Measurements from ENCODE around the gene FAM222A.

Gene FAM222A

DNA sequence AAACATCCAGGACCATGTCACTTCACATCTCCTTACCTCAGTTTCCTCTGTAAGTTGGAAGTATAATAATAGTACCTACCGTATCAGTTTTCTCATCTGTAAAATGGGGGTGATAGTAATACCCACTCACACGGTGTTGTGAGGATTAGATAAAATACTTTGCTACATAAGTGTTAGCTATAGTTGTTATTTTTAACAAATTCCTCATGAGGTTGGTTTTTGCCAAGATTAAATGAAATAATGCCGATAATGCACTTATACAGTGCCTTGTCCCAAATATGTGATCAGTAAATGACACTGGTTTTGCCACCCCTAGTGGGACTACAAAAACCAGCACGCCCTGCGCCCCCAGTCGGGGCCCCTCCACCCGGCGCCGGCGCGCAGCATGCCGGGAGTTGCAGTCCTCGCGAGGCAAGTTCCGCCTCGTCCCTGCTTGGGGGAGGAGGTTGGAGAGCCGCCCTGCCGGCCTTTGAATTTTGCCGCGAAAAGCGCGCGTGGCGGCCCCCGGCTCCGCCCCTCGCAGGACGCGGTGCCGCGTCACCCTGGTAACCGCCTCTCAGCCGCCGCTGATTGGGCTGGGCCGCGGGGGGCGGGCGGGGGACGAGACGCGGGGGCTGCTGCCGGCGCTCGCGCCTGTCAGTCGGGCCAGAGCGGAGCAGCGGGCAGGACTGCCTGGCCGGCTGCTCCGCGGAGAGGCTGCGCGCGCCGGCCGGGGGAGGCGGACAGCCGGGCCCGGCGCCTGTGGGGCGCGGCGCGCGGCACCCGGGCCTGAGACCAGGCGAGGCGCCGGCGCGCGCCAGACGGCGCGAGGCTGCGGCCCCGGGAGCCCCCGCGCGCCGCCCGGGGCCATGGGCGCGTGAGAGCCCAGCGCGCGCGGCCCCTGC, at the start of gene FAM222A:
FAM222A (plus strand) TSS at position 639 of the 884 bp plus-strand sequence. CDS start 30,322 bp downstream, outside the sequence.
- DNase-seq: peak; percentile 96

DNA sequence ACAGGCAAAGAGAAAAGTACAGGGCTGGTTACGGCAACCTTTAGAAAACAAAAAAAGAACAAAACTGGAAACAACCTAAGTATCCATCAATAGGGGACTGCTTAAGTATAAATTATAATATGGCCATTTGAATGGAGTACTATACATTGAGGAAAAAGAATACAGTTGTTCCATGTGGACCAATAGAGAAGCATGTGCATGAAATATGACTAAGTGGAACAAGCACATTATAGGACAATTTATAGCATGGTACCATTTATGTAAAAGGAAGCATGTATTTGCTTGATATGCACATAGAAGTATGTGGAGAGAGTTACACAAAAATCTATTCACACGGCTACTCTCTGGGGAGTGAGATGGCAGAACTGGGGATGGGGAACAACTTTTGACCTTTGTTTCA, 49.2 kb upstream of the FAM222A start:
- no peak for DNase-seq

DNA sequence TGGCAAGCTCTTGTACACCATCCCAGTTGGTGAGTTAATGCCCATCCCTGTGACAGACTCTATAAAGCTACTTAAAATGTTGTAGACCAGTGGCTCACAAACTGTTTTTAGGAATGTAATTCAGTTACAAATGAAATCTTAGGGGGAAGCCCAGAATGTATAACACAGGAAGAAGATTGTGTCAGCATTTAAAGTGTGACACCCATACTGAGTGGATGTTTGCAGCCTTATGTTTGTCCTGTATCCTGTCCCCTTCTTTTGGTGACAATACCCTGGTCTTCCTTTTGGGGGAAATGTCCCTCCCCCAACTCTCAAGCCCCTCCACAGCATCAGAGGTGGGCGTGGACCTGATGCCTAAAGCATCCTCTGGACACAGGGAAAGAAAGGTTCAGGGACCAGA, 47.6 kb upstream of the FAM222A start:
- DNase-seq: no peak

DNA sequence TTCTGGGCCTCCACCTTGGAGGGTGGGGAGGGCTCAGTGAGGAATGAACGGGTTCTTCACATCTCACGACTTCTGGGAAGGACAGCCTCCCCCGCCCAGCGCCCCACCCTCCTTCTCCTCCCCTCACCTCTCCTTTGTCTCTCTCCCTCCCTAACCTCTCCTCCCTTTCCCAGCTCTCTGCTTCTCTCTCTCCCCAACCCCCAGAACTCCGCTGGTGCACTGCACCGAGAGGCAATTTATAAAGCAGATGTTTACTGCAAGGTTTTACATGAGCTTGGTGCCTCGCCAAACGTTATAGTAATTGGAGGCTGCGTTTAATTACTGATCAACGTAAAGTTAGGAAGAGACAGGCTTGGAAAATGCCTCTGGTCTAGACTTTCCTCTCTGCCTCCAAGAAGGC, 42.9 kb upstream of the FAM222A start:
- DNase-seq: no peak

DNA sequence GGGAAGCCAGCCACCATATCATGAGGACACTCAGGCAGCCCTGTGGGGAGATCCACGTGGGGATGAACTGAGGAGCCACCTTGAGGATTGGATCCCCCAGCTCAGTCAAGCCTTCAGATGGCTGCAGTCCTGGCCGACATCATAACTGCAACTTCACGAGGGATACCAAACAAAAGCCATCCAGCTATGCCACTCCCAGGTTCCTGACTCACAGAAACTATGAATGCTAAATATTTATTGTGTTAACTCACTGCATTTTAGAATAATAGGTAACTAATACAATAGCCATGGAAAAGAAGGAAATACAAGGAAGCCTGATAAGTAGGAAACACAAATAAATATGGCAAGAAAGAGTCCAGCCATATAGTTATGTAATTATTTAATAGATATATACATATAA, 42.1 kb upstream of the FAM222A start:
- DNase-seq: no peak

DNA sequence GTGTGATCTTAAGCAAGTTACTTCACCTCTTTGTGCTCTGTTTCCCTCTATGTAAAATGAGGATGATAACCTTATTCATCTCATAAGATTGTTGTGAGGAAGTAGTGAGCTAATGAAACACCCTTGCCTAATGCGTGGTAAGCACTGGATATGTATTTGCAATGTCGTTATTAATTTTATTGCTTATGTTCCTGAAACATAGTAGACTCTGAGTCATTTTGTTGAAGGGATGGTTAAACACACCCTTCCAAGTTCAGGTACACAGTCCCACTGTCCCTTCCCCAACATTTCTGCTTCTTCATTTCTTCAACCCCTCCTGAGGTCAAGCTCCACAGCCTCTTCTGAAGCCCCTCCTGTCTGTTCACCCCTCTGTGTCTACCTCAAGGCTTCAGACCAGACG, 40.2 kb upstream of the FAM222A start:
- no peak for DNase-seq

DNA sequence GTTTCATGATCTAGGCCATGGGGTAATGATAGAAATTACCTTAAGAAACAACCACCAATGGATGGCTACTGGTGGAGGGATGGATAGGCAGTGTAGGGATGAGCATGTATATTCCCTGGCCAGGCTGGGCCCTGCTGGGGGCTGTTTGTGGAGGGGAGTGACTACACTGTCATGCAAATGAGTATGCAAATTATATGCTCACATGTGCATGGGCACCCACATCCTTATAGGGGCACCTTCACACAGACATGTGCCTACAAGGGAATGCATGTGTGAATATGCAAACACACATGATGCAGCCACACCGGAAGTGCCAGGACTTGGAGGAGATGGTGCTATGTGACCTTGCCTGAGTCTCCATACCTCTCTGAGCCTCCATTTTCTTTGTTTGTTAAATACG, 39.7 kb upstream of the FAM222A start:
- no peak for DNase-seq

DNA sequence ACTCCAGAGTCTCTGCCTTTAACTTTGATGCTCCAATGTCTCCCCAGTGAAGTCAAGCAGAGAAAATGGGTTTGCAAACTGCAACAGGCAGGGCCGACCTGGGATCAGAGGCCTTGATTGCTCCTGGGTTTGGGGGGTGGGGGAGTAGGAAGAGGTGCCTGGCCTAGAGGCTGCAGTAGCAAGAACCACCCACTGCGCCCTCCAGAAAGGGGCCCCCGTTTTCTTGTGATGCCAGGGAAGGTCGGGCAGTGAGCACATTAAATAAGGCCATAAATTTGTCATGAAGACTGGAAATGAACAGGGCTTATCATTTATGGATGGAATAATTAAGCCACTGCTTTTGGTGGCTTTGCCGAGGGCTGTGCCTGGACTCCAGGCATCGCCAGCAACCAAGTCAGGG, 38.2 kb upstream of the FAM222A start:
- DNase-seq: no peak

DNA sequence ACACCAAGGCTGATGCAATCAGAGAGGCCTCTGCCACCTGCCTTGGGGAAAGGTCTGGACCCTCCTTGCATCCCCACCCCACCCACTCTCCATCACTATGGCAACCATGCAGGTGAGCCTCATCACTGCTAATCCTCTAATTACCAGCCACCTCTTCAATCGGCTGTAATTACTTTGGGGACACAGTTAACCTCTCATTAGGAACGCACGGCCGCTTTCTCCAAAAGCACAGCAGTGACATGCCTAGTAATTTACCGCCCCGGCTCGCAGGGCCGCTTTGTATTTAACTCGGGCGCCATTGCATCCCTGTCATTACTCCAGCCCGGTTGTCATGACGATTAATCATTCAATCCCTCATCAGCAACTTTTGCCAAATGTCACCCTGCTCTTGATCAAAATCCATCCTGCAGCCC, 36.3 kb upstream of the FAM222A start:
- no peak for DNase-seq

DNA sequence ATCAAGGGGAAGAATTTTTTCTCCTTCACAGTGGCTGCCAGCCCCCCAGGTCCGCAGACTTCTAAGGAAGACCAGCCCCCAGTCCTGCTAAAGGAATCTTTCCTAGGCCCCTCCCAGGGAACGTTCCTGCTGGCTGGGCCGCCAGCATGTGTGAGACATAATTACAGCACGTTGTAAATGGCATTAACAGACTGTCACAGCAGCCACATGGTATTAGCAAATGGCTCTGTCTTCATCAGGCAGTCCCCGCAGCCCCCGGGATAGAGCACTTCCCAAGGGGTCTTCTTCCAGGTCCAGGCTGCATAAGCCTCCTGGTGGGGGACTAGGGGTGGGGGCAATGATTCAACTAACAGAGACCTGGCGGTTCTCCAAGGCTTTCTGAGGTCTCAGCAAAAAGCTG, 34.9 kb upstream of the FAM222A start:
- no peak for DNase-seq

DNA sequence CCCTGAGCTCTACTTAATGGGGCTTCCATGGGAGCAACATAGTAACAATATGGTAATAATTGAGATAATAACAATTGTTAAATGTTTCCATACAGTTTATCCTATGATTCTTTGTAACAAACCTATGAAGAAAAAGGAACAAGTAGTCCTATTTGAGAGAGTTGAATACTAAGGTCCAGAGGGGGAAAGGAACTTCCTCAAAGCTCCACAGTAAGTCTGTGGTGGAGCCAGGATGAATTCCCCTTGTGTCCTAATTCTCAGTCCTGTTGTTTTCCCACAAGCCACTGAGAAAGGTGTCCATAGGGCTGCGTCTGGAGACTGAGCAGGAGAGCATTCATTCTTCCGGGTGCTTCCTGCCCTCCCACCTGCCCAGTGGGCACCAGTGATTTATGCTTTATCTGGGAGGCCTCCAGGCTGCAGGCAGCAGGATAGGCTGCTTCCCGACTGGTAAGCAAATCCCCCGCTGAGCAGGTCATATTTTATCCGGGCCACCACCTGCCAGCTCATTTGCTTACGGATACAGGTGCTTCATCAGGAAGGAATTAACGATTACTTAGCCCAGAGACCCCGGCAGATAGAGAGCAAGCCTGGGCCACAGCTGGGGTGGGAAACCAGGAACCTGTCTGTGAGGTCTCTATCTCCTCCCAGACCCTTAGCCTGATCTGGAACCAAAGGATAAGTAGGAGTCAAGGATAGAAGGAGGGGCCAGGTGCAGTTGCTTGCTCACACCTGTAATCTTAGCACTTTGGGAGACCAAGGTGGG, 33.9 kb upstream of the FAM222A start:
- DNase-seq: no peak

DNA sequence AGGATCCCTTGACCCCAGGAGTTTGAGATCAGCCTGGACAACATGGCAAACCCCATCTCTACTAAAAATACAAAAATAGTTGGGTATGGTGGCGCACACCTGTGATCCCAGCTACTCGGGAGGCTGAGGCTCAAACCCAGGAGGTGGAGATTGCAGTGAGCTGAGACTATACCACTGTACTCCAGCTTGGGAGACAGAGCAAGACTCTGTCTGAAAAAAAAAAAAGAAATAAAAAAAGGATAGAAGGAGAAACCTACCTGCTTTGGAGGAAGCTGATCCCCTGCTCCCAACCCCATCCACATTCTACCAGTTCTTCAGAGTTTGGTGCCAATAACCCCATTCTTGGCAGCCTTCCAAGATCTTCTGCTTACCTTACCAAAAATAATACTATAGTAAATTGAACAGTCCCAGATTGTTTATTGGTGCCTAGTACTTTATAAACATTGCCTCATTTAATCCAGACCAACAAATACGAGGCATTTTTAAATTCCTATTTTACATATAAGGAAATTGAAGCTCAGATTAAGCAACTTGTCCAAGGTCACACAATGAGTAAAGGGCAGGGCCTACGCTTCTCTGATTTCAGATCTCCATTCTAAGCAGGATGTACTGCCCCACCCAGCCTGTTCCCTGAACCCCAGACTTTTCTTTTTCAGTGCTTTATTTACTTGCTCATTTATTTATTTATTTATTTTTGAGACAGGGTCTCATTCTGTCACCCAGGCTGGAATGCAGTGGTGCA, 33.2 kb upstream of the FAM222A start:
- DNase-seq: no peak

DNA sequence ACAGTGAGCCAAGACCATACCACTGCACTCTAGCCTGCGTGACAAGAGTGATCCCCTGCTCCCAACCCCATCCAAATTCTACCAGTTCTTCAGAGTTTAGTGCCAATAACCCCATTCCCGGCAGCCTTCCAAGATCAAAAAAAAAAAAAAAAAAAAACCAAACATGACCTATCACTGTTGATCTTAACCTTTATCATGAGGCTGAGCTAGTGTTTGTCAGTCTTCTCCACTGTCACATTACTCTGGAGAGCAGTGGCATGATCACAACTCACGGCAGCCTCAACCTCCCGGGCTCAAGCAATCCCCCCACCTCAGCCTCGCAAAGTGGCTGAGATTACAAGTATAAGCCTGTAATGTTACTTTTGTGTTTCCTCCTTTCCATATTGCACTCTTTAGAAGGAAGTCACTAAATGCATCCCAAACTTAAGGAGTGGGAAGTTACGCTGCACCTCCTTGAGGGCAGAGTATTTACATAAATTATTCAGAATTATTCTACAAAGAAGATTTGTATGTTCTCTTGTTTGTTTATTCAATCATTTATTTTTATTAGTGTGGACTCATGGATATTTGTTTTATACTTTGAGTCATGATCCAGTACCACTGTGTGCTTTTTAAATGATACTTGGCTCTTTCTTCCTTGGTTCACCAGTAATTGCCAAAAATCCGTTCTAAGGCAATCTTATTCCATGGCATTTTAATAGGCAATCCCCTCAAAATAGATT, 31.5 kb upstream of the FAM222A start:
- DNase-seq: no peak

DNA sequence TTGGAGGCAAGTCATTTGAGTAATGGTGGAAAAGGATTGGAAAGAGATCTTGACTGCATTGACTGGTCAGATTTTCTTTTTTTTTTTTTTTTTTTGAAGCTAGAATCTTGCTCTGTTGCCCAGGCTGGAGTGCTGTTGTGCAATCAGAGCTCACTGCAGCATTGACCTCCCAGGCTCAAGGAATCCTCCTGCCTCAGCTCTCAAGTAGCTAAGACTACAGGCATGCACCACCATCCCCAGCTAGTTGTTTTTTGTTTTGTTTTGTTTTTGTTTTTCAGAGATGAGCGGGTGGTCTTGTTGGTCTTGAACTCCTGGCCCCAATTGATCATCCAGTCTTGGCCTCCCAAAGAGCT, 30.9 kb upstream of the FAM222A start:
- DNase-seq: no peak

DNA sequence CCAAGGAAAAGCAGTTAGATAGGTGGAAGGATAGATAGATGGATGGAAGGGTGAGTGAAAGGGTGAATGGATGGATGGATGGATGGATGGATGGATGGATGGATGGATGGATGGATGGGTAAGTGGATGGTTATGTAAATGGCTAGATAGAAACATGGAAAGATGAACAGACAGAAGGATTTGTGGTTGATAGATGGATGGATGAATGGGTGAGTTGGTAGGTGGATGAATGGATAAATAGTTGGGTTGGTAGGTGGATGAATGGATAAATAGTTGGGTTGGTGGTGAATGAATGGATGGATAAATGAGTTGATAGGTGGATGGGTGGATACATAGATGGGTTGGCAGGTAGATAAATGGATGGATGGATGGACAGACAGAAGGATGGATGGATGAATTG, 30.3 kb upstream of the FAM222A start:
- DNase-seq: no peak

DNA sequence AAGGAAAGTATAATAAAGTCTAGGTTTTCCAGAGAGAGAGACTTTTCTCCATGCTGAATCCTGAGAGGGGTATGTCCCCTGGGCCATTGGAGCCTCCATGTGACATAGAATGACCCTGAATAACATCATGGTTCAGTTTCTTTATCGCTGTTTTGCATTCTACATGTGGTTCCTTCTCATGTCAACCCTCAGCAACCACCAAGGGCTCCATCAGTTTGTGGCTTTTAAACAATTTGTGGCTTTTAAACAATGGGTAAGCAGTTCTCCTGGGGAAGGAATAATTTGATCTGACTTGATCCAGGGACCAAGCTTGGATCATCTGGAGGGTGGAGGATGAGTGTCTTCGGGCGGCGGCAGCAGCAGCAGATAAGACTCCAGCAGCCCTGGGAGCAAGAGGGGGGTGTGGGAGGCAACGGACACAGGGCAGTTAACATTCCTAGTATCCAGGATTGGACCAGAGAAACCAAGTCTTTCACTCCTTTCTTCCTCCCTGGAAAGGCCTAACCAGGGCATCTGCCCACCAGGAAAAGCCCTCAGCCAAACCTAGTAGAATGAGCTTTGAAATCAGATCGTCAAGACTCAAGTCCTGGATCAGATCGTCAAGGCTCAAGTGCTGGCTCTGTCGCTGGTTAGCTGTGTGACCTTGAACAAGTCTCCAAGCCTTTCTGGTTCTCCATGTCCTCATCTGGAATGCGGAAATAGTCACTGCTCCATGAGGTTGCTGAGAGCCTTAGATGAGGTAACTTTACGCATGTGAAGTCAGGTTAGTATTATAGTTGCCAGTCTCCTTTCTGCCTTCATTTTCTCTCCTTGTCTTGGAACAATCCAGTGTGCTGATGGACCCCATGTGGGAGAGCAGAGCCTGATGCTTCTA, 27.8 kb upstream of the FAM222A start:
- no peak for DNase-seq

DNA sequence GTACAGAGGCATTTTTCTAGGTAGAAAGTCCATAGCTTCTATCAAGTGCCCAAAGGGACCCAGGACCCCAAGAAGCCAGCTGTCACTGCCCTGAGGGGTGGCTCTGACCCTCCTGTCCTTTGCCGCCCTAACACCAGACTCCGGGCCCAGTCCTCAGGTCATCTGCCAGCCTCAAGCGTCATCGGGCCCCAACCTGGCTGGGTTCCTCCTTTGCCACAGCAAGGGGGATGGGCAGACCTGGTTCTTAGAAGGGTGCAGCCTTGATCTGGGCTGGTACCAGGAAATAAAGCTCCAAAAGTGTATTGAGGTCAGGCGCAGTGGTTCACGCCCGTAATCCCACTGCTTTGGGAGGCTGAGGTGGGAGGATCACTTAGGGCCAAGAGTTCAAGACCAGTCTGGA, 27.1 kb upstream of the FAM222A start:
- no peak for DNase-seq

DNA sequence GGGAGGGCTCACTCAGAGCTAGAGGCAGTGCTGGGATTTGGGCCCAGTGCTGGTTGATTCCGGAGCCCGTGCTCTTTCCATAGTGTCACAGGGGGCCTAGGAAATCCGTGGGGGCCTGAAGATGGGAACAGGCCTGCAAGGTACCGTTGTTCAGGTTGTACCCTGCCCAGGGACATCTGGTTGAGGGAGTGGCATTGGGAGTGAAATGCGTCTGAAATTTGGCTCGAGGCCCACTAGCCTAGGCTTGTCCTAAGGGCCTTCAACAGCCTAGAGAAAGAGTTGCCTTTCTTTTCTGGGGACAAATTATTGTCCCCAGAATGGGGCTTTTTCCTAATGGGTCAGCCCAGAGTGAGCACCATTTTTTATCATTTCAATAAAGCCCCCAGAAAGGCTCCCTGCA, 26.4 kb upstream of the FAM222A start:
- no peak for DNase-seq

DNA sequence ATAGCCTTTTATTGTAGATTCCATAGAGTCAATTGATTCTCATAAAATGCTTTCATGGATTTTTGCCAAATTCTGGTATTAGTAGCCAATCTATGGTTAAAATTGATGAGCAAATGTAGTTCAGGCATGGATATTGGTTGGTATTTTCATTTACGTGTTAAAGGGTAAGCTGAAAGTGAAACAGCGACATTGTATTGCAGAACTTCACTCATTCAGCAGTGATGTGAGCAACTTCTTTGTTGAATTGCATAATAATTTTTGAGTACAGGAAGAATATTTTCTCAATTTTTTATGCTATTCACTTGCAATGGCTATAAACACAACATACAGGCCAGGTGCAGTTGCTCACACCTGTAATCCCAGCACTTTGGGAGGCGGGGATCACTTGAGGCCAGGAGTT, 24.2 kb upstream of the FAM222A start:
- no peak for DNase-seq

DNA sequence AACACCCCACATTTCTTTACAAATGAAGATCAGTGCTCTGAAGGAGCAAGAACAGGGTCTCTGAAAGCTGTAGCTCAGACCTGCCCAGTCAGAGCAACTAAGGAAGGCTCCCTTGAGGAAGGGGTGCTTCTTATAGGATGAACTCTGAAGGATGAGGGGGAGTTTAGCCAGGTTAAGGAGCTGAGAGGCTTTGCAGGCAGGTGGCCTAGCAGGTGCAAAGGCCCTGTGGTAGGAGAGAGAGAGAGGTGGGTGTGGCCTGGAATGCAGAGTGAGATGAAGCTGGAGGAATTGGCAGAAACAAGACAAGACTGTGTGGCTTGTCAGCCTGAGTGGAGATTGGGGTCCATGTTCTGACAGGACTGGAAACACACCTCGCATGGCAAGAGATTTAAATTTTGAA, 20.5 kb upstream of the FAM222A start:
- DNase-seq: no peak

DNA sequence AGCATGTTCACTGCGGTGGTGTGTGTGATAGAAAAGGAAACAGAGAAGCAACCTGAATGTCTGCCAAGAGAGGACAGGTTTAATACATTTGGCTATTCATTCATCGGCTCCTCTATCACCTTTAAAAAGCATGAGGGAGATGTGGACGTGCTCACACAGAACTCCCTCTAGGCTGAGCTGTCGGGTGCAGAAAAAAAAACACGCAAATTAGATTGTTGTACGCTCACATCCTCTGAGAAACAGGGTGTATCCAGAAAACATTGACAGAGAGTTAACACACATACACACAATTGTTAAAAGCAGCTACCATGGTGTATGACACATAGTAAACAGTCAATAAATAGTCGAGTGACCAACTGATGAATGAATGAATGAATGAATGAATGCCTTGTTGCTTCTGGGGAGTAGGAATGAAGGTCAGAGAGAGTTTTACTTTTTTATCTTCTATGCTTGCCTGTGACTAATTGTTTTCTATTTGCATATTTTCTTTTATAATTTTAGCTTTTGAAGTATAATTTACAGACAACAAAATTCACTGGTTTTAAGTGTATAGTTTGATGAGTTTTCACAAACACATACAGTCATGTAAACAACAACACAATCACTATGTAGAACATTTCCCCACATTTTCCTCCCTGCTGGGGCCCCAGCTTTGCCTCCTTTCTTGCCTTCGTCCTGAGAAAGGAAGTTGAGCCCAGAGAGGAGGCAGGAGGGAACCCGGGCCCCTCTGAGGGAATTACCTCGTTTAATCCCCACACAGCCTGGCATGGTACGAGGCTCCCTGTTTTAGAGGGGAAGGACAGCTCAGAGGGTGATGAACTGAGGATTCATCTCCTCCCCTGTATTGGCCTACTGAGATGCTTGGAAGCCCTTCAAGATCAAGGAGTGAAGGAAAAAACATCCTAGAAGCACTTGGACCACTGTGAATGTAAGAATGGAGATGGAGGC, 19.7 kb upstream of the FAM222A start:
- no peak for DNase-seq

Measured in stimulated activated CD4-positive, alpha-beta T cell treated with anti-CD3 and anti-CD28 coated beads, Interleukin-4, amount 100 ng/mL, for 1 hour (primary cell).